ENCODE results near the gene SNX1. TPM values are rescaled to one million over a fixed set of nuclear protein-coding genes. Genes with fewer than 3 reads are reported as not detected.

The SNX1 gene
- total and polyA plus RNA-seq, 10 of the 15 experiments (the other 5 are each of a cell fraction or from before 2014, with no cell fraction given) = 17.8 to 115 (median 96.3) TPM

DNA sequence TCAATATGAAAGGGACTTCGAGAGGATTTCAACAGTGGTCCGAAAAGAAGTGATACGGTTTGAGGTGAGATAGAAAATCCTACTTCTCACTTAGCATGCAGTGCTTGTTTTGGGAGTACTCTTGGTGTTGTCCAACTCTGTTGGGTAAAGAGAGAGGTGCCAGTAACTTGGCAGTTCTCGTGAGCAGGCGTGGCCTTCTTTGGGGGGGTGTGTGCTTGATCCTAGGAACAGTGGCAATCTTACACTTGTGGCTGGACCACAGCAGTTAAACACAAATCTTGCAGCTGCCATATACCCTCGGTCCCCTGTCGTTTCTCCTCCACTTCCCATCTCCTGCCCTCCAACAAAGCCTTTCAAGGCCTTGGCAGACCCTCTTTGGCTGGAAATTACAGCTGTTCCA lies 40.6 kb downstream of the SNX1 start:
- TF ChIP-seq IKZF2 (IDR thresholded peaks at IDR 0.05) = no peak
- TF ChIP-seq KAT2A (conservative IDR thresholded peaks at IDR 0.05; ENCODE audit: control insufficient read depth, low read depth, low read length) = no peak
- no peak for TF ChIP-seq NBN (IDR thresholded peaks at IDR 0.05)
- TF ChIP-seq, protein P1, sequence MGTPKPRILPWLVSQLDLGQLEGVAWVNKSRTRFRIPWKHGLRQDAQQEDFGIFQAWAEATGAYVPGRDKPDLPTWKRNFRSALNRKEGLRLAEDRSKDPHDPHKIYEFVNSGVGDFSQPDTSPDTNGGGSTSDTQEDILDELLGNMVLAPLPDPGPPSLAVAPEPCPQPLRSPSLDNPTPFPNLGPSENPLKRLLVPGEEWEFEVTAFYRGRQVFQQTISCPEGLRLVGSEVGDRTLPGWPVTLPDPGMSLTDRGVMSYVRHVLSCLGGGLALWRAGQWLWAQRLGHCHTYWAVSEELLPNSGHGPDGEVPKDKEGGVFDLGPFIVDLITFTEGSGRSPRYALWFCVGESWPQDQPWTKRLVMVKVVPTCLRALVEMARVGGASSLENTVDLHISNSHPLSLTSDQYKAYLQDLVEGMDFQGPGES (IDR thresholded peaks at IDR 0.05) = no peak
- TF ChIP-seq ESRRA (IDR thresholded peaks at IDR 0.05; ENCODE audit: low read length) = no peak
- TF ChIP-seq, protein P2, sequence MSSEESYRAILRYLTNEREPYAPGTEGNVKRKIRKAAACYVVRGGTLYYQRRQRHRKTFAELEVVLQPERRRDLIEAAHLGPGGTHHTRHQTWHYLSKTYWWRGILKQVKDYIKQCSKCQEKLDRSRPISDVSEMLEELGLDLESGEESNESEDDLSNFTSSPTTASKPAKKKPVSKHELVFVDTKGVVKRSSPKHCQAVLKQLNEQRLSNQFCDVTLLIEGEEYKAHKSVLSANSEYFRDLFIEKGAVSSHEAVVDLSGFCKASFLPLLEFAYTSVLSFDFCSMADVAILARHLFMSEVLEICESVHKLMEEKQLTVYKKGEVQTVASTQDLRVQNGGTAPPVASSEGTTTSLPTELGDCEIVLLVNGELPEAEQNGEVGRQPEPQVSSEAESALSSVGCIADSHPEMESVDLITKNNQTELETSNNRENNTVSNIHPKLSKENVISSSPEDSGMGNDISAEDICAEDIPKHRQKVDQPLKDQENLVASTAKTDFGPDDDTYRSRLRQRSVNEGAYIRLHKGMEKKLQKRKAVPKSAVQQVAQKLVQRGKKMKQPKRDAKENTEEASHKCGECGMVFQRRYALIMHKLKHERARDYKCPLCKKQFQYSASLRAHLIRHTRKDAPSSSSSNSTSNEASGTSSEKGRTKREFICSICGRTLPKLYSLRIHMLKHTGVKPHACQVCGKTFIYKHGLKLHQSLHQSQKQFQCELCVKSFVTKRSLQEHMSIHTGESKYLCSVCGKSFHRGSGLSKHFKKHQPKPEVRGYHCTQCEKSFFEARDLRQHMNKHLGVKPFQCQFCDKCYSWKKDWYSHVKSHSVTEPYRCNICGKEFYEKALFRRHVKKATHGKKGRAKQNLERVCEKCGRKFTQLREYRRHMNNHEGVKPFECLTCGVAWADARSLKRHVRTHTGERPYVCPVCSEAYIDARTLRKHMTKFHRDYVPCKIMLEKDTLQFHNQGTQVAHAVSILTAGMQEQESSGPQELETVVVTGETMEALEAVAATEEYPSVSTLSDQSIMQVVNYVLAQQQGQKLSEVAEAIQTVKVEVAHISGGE (CRISPR knock-in tag; IDR thresholded peaks at IDR 0.05) = no peak
- no peak for TF ChIP-seq MTA3 (IDR thresholded peaks at IDR 0.05; ENCODE audit: borderline replicate concordance, low read length)
- TF ChIP-seq SMAD5 (IDR thresholded peaks at IDR 0.05; ENCODE audit: low read depth) = no peak
- TF ChIP-seq POU2F2 (IDR thresholded peaks at IDR 0.05; ENCODE audit: borderline replicate concordance, low read depth, low read length) = no peak
- TF ChIP-seq, protein P3, sequence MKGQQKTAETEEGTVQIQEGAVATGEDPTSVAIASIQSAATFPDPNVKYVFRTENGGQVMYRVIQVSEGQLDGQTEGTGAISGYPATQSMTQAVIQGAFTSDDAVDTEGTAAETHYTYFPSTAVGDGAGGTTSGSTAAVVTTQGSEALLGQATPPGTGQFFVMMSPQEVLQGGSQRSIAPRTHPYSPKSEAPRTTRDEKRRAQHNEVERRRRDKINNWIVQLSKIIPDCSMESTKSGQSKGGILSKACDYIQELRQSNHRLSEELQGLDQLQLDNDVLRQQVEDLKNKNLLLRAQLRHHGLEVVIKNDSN (IDR thresholded peaks at IDR 0.05; ENCODE audit: borderline replicate concordance, extremely low read length, insufficient read depth, low read depth, low read length) = no peak
- no peak for TF ChIP-seq SMARCA5 (IDR thresholded peaks at IDR 0.05)
- TF ChIP-seq, protein P4, sequence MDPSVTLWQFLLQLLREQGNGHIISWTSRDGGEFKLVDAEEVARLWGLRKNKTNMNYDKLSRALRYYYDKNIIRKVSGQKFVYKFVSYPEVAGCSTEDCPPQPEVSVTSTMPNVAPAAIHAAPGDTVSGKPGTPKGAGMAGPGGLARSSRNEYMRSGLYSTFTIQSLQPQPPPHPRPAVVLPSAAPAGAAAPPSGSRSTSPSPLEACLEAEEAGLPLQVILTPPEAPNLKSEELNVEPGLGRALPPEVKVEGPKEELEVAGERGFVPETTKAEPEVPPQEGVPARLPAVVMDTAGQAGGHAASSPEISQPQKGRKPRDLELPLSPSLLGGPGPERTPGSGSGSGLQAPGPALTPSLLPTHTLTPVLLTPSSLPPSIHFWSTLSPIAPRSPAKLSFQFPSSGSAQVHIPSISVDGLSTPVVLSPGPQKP (IDR thresholded peaks at IDR 0.05; ENCODE audit: low read depth, low read length) = no peak
- no peak overlapping the region for H3K4me3 ChIP-seq
- FAIRE-seq = no peak
- no peaks in the 10 kb centered on the region for H4K20me1 ChIP-seq (ENCODE audit: control insufficient read depth, insufficient read depth)
- SMC1A ChIA-PET (ENCODE audit: uncharacterized antibody, unreplicated experiment) = interaction anchor here (1.4 kb wide), 1 partner anchor 17 kb away, joined by 4 read pairs; no protein-coding TSS in a partner anchor
- no peaks in the 10 kb centered on the region for H3K27me3 ChIP-seq (replicated peaks in 1 of 2; ENCODE audit: control insufficient read depth in 2 of 2, insufficient read depth in 2 of 2, low read length in 1 of 2)
- intact Hi-C loops (cut with micrococcal nuclease; ENCODE audit: unreplicated experiment) = no loop called here
- no peak overlapping the region for H3K4me2 ChIP-seq (ENCODE audit: control insufficient read depth, insufficient read depth)
- WGBS (ENCODE audit: insufficient coverage, insufficient replicate concordance, low lambda C conversion rate, missing lambda C conversion rate) = 69% methylated on average over 7 of the region's 7 CpGs
- H3K4me1 ChIP-seq (ENCODE audit: control insufficient read depth, insufficient read depth, low read length) = no peaks in the 10 kb centered on the region
- in situ Hi-C loops (cut with MboI) = no loop called here
- peaks cover 37 to 40% of the 10 kb centered on the region in 2 experiments for H3K36me3 ChIP-seq (ENCODE audit: control insufficient read depth in 2 of 2, insufficient read depth in 2 of 2, low read length in 1 of 2)
- no TSS peak for BruUV-seq (replicated peaks)
- no peaks in the 10 kb centered on the region for H3K9me3 ChIP-seq (replicated peaks; ENCODE audit: control insufficient read depth, insufficient read depth, low read length)
- POLR2A ChIA-PET = no interaction called here
- H3K79me2 ChIP-seq (ENCODE audit: control insufficient read depth, insufficient read depth, low read length) = no peaks in the 10 kb centered on the region
- no peak for DNase-seq (ENCODE audit: low read depth, low spot score)
- ATAC-seq = no peak
- CTCF ChIA-PET = no interaction called here
- RAD21 ChIA-PET (ENCODE audit: unreplicated experiment) = interaction anchor here (1.0 kb wide), 1 partner anchor 17 kb away, joined by 3 read pairs; no protein-coding TSS in a partner anchor
- no peak overlapping the region for H3K9ac ChIP-seq (ENCODE audit: control insufficient read depth, insufficient read depth, low read length)
- H2AFZ ChIP-seq (ENCODE audit: control insufficient read depth, low read depth, low read length) = no peak overlapping the region
- H3K27ac ChIP-seq (ENCODE audit: control insufficient read depth, insufficient read depth) = no peak overlapping the region

Data from GM12878 (cell line).